ENCODE data around the gene HYLS1. TPM values are rescaled to one million over a fixed set of nuclear protein-coding genes. Genes with fewer than 3 reads are reported as not detected.

HYLS1 gene
- polyA plus RNA-seq, 2 of the 4 experiments (the other 2 are of a cell fraction): 14.9 to 18.7 TPM

DNA sequence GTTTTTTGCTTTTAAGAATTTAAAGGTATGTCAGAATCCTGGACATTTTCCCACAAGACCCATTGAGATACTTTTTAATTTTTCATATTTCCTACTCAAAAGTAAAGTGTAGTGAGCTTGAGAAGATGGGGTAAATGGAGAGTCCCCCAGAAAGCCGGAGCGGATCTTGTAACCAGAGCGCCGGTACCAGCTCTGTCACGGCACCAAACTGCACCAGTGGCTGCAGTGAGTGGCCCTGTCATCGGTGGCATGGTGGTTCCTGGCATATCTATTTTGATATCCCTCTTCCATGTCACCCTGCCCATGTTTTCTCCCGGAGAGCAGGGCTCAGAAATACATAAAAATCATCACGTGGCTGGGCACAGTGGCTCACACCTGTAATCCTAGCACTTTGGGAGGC is 36.2 kb downstream of the HYLS1 start:
- POLR2A ChIA-PET: no interaction called here

DNA sequence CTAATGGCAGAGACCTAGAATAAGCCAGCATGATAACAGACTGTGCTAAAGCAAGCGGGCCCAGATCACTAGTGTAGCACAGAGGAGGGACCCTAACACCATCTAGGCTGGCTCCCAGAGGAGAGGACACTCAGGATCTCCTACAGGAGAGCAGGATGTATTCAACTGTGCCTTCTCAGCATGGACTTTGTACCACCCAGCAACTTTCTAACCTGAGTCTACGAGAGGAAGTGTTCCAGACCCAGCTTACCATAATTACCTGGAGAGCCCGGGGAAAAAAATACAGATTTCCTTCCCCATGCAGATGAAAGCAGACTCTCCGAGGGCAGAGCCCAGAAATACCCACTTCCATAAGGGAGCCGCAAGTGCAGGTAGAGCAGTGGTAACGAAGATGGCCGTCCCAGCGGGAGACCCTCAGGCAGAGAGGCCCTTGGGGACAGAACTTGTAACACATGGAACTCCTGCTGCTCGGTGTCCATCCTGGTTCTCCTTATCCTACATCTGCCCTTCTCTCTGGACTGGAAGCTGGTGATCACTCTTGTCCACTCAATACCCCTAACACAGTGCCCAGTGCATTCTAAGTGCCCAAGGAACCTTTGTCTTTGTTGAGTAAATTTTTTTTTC is 37.0 kb downstream of the HYLS1 start:
- H3K27ac ChIP-seq: no peak overlapping the region
- H3K4me1 ChIP-seq: no peaks in the 10 kb centered on the region
- FAIRE-seq (no peak), ATAC-seq (no peak), DNase-seq (ENCODE audit: low read depth in 1 of 2, low spot score in 1 of 2) (no peak)
- no peak overlapping the region for H3K4me2 ChIP-seq
- 80% methylated on average over 9 of the region's 9 CpGs for WGBS (ENCODE audit: missing lambda C conversion rate)
- ChIA-PET CTCF (interaction anchor here (0.6 to 5.5 kb wide), 5 partner anchors 17 to 387 kb away, joined by 3 to 80 read pairs (median 11); no protein-coding TSS in a partner anchor), POLR2A (no interaction called here)
- no peaks in the 10 kb centered on the region for H3K9me3 ChIP-seq
- TF ChIP-seq, protein P1, sequence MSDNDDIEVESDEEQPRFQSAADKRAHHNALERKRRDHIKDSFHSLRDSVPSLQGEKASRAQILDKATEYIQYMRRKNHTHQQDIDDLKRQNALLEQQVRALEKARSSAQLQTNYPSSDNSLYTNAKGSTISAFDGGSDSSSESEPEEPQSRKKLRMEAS (IDR thresholded peaks at IDR 0.05): no peak
- TF ChIP-seq, protein P2, sequence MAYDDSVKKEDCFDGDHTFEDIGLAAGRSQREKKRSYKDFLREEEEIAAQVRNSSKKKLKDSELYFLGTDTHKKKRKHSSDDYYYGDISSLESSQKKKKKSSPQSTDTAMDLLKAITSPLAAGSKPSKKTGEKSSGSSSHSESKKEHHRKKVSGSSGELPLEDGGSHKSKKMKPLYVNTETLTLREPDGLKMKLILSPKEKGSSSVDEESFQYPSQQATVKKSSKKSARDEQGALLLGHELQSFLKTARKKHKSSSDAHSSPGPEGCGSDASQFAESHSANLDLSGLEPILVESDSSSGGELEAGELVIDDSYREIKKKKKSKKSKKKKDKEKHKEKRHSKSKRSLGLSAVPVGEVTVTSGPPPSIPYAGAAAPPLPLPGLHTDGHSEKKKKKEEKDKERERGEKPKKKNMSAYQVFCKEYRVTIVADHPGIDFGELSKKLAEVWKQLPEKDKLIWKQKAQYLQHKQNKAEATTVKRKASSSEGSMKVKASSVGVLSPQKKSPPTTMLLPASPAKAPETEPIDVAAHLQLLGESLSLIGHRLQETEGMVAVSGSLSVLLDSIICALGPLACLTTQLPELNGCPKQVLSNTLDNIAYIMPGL (CRISPR knock-in tag; IDR thresholded peaks at IDR 0.05; ENCODE audit: borderline replicate concordance): no peak
- TF ChIP-seq EHF (CRISPR knock-in tag; IDR thresholded peaks at IDR 0.05): no peak
- TF ChIP-seq RNF2 (IDR thresholded peaks at IDR 0.05; ENCODE audit: borderline replicate concordance, low read depth): no peak
- TF ChIP-seq, protein P3, sequence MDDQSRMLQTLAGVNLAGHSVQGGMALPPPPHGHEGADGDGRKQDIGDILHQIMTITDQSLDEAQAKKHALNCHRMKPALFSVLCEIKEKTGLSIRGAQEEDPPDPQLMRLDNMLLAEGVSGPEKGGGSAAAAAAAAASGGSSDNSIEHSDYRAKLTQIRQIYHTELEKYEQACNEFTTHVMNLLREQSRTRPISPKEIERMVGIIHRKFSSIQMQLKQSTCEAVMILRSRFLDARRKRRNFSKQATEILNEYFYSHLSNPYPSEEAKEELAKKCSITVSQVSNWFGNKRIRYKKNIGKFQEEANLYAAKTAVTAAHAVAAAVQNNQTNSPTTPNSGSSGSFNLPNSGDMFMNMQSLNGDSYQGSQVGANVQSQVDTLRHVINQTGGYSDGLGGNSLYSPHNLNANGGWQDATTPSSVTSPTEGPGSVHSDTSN (IDR thresholded peaks at IDR 0.05): no peak
- no peak for TF ChIP-seq SREBF2 (IDR thresholded peaks at IDR 0.05)
- no peak for TF ChIP-seq SMC3 (IDR thresholded peaks at IDR 0.05)
- no peak for TF ChIP-seq MAZ (IDR thresholded peaks at IDR 0.05; ENCODE audit: borderline replicate concordance, low read depth, low read length)
- TF ChIP-seq, protein P4, sequence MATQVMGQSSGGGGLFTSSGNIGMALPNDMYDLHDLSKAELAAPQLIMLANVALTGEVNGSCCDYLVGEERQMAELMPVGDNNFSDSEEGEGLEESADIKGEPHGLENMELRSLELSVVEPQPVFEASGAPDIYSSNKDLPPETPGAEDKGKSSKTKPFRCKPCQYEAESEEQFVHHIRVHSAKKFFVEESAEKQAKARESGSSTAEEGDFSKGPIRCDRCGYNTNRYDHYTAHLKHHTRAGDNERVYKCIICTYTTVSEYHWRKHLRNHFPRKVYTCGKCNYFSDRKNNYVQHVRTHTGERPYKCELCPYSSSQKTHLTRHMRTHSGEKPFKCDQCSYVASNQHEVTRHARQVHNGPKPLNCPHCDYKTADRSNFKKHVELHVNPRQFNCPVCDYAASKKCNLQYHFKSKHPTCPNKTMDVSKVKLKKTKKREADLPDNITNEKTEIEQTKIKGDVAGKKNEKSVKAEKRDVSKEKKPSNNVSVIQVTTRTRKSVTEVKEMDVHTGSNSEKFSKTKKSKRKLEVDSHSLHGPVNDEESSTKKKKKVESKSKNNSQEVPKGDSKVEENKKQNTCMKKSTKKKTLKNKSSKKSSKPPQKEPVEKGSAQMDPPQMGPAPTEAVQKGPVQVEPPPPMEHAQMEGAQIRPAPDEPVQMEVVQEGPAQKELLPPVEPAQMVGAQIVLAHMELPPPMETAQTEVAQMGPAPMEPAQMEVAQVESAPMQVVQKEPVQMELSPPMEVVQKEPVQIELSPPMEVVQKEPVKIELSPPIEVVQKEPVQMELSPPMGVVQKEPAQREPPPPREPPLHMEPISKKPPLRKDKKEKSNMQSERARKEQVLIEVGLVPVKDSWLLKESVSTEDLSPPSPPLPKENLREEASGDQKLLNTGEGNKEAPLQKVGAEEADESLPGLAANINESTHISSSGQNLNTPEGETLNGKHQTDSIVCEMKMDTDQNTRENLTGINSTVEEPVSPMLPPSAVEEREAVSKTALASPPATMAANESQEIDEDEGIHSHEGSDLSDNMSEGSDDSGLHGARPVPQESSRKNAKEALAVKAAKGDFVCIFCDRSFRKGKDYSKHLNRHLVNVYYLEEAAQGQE (IDR thresholded peaks at IDR 0.05): no peak
- TF ChIP-seq, protein P5, sequence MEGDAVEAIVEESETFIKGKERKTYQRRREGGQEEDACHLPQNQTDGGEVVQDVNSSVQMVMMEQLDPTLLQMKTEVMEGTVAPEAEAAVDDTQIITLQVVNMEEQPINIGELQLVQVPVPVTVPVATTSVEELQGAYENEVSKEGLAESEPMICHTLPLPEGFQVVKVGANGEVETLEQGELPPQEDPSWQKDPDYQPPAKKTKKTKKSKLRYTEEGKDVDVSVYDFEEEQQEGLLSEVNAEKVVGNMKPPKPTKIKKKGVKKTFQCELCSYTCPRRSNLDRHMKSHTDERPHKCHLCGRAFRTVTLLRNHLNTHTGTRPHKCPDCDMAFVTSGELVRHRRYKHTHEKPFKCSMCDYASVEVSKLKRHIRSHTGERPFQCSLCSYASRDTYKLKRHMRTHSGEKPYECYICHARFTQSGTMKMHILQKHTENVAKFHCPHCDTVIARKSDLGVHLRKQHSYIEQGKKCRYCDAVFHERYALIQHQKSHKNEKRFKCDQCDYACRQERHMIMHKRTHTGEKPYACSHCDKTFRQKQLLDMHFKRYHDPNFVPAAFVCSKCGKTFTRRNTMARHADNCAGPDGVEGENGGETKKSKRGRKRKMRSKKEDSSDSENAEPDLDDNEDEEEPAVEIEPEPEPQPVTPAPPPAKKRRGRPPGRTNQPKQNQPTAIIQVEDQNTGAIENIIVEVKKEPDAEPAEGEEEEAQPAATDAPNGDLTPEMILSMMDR (IDR thresholded peaks at IDR 0.05): no peak
- no peak for TF ChIP-seq JUN (IDR thresholded peaks at IDR 0.05)
- TF ChIP-seq ZC3H11A (IDR thresholded peaks at IDR 0.05): no peak
- TF ChIP-seq HDAC2 (IDR thresholded peaks at IDR 0.05): no peak
- H3K4me3 ChIP-seq: no peak overlapping the region

More for the DNA sequence above, 36.2 kb downstream of the HYLS1 start:
- Histone ChIP-seq H3K27ac (no peak overlapping the region), H3K4me1 (no peaks in the 10 kb centered on the region), H3K9me3 (no peaks in the 10 kb centered on the region), H3K4me3 (no peak overlapping the region), H3K4me2 (no peak overlapping the region)
- 79% methylated on average over 8 of the region's 8 CpGs for WGBS (ENCODE audit: missing lambda C conversion rate)
- TF ChIP-seq, protein P2 (CRISPR knock-in tag; IDR thresholded peaks at IDR 0.05; ENCODE audit: borderline replicate concordance): no peak
- TF ChIP-seq FOSL2 (IDR thresholded peaks at IDR 0.05): no peak
- TF ChIP-seq FOSL2 (CRISPR knock-in tag; IDR thresholded peaks at IDR 0.05): no peak
- TF ChIP-seq CBX8 (IDR thresholded peaks at IDR 0.05): no peak
- TF ChIP-seq SREBF2 (IDR thresholded peaks at IDR 0.05): no peak
- TF ChIP-seq, protein P6, sequence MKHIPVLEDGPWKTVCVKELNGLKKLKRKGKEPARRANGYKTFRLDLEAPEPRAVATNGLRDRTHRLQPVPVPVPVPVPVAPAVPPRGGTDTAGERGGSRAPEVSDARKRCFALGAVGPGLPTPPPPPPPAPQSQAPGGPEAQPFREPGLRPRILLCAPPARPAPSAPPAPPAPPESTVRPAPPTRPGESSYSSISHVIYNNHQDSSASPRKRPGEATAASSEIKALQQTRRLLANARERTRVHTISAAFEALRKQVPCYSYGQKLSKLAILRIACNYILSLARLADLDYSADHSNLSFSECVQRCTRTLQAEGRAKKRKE (CRISPR knock-in tag; IDR thresholded peaks at IDR 0.05; ENCODE audit: low read depth): no peak
- TF ChIP-seq CHD2 (IDR thresholded peaks at IDR 0.05; ENCODE audit: low read length, partially characterized antibody): no peak
- no peak for TF ChIP-seq EHF (CRISPR knock-in tag; IDR thresholded peaks at IDR 0.05)
- TF ChIP-seq, protein P1 (IDR thresholded peaks at IDR 0.05): no peak
- TF ChIP-seq MAFK (IDR thresholded peaks at IDR 0.05; ENCODE audit: partially characterized antibody): no peak
- DNase-seq (ENCODE audit: low read depth in 1 of 2, low spot score in 1 of 2): no peak
- no peak for FAIRE-seq
- CTCF ChIA-PET: interaction anchor here (1.0 to 5.5 kb wide), 18 partner anchors 9 to 279 kb away, joined by 3 to 80 read pairs (median 5); partner anchors contain the start of genes PUS3 and VSIG10L2
- ATAC-seq: no peak
